Germinal center (tissue), 1 donor: ENCODE results near the gene PROCA1.
A peak's percentile ranks its signal among the peaks of the same experiment; 100 is the strongest.
"Not testable (repeated sequence)": the region's sequence is repeated elsewhere in the genome, so short reads cannot be mapped to it uniquely, and the experiment has no call there.

Source experiments
- DNase-seq: peaks from one replicate; pipeline ENCODE4 v3.0.0; 2012; ENCODE audit warnings: mixed read lengths, low spot score

The PROCA1 gene

DNA sequence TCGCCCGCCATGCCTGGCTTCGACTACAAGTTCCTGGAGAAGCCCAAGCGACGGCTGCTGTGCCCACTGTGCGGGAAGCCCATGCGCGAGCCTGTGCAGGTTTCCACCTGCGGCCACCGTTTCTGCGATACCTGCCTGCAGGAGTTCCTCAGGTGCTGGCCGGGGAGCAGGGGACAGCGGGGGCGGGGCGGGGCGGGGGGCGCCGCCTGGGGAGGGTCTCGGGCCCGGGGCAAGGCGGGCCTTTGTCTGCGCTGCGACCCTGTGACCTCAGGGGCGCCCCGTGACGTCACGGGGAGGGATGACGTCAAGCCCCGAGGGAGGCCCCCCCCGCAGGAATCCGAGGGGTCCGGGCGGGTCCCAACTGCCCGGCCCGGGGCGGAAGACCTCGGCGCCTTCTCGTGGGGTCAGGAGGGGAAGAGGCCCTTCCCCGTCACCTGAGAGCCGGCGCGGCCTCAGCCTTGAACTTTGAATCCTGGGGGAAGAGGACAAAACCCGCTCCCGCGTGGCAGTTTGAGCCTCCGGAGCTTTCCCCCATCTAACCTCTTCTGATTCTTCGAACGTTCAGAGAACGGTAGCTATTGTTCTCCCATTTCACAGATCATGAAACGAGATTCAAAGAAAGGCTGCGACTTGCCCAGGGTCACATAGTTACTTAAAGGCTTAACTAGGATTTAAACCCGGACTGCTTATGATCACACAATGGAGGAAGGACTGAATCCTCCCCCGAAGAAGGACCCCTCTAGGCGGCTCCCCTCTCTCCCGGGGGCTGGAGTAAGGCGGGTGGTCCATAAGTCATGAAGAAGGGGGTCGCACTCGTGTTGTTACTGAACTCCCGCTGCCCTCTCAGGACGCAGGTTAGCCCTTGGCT, 32.6 kb upstream of the PROCA1 start:
- DNase-seq = peak; percentile 49

DNA sequence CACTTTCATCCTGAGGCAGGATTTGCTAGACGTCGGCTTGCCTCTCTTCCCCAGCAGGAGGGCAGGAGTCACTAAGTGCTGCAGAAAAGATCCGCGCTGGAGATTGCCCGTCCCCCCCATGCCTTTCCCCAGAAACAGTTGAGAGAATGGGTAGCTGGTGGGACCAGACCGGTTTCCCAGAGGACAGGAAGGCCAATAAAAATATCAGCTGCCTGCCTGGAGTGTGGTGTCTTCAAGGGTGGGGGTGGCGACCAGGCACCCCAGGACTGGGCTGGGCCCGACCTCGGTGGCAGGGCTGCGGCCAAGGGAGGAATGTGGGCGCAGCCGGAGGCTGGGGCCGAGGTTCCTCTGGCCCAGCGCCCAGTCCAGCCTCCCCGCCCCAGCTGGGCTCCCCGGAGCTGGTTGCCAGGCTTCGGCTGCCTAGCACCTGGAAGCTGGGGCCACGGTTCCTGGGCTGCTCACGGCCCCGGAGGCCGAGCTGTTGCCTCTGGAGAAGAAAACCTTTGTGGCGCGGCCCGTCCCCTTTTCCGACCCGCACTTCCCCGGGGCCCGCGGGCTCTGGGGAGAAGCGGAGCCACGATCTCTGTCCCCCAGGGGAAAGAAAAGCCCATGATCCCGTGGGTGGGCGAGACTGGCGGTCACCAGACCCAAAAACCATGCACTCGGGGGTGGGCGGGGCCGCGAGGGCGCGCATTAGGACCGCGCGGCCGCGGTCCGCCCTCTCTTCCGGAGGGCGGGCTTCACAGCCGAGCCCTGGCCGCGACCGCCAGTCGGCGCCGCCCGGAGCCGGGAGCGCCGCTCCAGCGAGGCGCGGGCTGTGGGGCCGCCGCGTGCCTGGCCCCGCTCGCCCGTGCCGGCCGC, 31.8 kb upstream of the PROCA1 start, which contains the start of gene TRAF4:
Gene TRAF4, plus strand, starts transcription at position 769 of the 861 bp plus-strand sequence. CDS start 102 bp downstream, outside the sequence.
- DNase-seq = peak; percentile 82

DNA sequence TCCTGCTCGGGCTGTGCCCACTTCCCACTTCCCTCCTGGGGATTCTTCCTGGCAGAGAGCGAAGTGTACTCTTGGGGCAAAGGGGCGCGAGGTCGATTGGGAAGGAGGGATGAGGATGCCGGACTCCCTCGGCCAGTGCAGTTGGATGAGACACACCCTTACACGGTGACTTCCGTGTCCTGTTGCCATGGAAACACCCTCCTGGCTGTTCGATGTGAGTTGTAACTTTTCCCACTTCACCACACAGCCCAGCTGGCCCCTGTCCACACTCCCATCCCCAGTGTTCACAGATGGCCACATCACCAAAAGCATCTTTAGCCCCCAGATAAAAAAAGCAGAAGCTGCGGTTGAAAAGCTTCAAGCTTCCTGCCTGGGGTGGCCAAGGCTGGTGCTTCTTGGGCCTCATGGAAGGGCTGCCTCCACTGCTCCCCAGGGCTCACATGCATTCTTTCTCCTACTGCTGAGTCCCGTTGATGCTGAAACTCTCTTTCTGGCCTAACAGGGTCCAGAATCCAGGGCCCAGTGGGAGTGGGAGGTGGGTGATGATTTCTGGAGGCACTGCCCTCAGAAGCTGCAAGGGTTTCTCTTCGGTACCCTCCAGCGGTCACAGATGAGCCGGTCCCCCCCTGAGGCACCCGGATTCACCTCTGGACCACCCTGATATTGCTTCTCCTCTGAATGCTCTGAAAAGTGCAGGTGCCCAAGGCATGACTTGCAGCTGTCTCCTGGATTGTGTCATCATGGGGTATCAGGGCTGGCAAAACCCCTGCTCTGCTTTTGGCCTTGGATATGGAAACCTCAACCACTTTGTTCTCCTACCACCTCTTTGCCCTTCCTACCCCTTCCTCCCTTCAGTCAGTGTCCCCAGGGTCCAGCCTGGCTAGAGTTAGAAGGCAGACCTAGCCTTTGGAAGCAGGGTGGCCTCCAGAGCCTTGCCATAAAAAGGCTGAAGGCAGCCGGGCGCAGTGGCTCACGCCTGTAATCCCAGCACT, 30.0 kb upstream of the PROCA1 start:
- peak; percentile 59 for DNase-seq

DNA sequence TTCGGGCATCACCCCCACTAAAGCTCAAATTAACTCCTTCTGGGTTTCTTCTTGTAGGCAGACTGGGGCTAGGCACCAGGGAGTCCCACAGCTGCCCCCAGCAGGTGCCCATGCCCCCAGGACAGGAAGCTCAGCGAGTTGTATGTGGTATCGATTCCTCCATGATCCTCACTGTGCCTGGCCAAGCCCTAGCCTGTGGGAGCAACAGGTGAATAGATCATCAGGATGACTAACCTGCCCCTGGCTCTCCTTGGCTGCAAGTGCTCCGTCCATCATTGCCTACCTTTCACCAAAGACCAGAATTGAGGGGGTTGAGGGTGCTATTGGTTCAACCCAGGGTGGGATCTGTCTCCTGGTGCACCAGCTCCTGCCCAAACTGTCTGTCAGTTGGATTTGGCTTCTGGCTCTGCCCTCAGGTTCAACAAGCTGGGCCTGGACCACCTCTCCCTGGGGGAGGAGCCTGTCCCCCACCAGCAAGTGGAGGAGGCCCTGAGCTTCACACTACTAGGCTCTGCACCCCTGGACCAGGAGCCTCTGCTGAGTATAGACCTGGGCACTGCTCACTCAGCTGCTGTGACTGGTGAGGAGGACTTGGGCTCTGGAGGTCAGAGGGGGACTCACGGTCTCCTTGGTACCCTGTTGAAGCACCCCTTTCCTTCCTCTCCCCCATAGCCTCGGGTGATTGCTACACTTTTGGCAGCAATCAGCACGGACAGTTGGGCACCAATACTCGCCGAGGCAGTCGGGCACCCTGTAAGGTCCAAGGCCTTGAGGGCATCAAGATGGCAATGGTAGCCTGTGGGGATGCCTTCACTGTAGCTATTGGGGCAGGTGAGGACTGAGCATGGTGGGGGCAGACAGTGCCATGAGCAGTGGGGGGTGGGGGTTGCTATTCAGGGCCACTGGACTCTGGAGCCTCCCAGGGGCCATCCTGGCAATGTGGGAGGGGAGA, 29.0 kb upstream of the PROCA1 start:
- DNase-seq = no peak

DNA sequence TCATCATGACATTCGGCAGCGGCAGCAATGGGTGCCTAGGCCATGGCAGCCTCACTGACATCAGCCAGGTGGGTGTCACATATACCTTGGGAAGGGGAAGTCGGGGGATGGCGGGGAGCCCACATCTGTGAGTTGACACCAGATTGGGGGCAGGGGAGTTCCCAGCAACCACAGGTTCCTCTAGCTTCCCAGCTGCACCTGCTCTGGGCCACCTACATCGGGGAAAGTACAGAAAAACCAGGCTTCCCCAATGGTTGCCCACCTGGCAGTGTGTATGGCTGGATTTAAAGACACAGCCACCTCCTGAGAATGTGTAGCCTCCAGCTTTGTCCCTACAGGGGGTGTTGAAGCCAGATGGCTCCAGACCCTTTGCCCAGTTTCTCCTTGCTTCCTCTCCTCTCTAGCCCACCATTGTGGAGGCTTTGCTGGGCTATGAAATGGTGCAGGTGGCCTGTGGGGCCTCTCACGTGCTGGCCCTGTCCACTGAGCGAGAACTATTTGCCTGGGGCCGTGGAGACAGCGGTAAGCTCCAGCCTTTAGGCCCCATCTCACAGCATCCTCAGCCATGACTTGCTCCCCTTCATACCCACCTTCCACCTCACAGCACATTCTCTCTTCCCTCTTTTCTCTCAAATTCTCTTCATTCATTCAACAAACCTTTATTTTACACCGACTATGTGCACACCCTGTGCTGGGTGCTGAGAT, 27.1 kb upstream of the PROCA1 start:
- peak; percentile 65 for DNase-seq

DNA sequence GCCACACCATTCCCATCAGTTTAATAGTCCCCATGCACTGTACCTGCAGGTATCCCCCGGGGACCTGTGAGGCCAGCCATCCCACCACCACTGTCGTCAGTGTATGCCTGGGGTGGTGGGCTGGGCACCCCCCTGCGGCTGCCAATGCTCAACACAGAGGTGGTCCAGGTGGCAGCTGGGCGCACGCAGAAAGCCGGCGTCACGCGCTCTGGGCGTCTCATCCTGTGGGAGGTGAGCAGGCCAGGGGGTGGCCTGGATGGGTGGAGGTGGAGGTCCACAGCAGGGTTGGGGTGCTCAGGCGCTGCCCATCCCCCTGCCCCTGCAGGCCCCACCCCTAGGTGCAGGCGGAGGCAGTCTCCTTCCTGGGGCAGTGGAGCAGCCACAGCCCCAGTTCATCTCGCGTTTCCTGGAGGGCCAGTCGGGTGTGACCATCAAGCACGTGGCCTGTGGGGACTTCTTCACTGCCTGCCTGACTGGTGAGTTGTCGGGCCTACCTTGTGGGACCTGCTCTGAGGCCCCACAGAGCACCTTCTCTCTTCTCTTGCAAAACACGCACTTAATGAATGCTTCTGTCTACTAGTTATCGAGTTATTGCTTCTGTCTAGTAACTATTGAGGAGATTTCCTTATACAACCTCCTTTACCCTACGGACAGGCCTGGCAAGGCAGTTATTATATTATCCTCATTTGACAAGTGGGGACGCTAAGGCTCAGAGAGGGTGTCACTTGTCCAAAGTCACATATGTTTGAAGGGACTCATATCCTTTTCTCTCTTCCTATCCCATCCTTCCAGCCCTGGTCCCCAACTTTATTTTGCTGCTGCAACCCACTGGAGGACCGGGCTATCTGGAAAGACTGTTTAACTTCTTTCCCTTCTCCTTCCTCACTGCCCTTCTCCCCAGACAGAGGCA, 26.3 kb upstream of the PROCA1 start:
- peak; percentile 86 for DNase-seq

DNA sequence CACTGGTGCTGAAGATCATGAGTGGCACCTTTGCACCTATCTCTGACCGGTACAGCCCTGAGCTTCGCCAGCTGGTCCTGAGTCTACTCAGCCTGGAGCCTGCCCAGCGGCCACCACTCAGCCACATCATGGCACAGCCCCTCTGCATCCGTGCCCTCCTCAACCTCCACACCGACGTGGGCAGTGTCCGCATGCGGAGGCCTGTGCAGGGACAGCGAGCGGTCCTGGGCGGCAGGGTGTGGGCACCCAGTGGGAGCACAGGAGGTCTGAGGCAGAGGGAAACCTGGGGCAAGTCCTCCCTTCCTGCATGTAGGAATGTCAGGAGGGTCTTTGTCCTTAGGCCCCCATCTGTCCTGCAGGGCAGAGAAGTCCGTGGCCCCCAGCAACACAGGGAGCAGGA, 25.6 kb upstream of the PROCA1 start:
- DNase-seq = no peak

DNA sequence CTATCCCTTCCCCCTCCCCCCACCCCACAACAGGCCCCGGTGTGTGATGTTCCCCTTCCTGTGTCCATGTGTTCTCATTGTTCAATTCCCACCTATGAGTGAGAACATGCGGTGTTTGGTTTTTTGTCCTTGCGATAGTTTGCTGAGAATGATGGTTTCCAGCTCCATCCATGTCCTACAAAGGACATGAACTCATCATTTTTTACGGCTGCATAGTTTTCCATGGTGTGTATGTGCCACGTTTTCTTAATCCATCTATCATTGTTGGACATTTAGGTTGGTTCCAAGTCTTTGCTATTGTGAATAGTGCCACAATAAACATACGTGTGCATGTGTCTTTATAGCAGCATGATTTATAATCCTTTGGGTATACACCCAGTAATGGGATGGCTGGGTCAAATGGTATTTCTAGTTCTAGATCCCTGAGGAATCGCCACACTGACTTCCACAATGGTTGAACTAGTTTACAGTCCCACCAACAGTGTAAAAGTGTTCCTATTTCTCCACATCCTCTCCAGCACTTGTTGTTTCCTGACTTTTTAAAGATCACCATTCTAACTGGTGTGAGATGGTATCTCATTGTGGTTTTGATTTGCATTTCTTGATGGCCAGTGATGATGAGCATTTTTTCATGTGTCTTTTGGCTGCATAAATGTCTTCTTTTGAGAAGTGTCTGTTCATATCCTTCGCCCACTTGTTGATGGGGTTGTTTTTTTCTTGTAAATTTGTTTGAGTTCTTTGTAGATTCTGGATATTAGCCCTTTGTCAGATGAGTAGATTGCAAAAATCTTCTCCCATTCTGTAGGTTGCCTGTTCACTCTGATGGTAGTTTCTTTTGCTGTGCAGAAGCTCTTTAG, 24.5 kb upstream of the PROCA1 start:
- DNase-seq = not testable (repeated sequence)

DNA sequence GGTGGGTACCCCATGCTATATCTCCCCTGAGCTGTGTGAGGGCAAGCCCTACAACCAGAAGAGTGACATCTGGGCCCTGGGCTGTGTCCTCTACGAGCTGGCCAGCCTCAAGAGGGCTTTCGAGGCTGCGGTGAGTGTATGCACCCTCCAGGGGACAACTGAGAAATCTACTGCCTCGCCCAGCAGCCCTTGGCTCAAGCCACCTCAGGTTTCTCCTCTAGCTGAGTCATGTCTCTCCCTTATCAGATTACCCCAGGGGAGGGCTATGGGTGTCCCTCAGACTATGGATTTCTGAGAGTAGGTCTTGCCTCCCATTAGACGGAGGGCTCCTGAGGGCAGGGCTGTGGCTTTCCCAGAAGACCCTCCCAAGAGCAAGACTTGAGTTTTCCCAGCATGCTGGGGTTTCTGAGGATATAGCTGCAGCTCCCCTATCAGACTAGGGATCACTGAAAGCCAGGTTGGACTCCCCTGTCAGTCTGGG, 23.6 kb upstream of the PROCA1 start:
- DNase-seq = no peak

DNA sequence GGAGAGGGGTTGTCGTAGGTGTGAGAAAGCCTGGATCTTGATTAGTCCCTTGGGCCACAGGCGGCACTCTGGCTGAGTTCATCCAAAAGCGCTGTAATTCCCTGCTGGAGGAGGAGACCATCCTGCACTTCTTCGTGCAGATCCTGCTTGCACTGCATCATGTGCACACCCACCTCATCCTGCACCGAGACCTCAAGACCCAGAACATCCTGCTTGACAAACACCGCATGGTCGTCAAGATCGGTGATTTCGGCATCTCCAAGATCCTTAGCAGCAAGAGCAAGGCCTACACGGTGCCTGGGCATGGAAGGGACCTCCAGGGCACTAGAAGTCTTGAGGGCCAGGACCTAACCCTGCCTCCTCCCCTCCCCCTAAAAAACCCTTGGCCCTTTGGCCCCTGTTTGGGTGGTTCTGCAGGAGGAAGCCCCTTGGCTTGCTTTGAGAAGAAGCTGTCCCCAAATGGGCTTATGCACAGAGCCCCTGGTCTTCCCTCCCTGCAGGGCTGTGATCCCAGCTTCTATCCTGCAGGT, 23.1 kb upstream of the PROCA1 start:
- DNase-seq = no peak

DNA sequence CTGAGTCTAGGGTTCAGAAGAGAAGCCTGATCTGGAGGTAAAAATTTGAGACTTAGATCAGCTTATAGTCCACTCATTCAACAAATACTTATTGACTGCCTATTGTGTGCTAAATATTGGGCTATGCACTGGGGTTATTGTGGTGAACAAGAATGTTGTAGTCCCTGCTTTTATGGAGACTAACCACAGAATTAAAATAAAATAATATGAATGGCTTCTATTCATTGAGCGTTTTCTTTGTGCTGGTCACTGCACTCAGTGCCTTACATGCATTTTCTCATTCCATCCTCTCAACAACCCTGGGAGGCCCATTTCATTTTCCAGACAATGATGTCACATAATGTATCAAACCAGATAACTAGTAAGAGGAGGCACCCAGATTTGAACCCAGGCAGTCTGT, 21.7 kb upstream of the PROCA1 start:
- no peak for DNase-seq

DNA sequence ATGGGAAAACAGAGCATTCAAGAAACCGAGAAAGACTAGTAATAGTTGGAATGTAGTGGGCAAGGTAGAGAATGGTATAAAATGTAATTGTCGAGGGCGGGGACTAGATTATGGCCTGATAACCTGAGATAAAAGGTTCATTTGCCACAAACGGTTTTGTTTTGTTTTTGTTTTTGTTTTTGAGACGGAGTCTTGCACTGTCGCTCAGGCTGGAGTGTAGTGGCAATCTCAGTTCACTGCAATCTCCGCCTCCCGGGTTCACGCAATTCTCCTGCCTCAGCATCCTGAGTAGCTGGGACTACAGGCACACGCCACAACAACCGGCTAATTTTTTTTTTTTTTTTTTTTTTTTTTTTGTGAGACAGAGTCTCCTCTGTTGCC, 18.3 kb upstream of the PROCA1 start:
- no peak for DNase-seq

DNA sequence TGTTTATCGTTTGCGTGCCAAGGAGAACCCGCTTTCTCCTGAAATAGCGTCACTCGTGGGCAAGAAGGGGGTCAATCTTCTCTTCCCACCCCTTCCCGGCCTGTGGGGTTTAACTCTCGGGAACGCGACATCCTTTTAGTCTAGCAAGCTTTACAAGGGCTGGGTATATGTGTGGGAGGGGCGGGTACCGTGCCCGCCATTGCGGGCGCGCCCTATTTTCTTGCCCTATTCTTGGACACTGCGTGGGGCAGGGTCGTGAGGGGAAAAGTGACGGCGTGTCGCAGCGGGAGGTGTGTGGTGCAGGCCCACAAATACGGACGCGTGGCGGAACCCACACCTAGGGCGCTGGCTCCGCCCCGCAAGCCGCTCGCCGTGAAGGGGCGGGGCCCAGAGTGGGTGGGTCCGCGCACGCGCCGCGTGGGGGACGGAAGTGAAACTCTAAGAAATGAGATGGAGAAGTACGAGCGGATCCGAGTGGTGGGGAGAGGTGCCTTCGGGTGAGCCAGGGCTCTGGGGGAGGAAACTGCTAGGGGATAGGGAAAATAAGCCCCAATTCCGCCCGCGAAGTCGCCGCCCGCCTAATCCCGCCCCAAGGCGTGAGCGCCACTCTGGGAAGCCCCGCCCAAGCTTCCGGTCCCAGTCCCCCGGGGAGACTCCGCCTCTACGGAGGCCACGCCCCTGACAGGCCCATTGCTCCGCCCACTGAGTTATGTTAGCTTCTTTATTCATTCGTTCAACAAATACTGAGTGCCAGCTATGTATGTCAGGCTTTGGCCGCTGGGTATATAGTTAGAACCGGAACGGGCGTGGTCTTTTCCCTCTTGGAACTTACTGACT, 16.9 kb upstream of the PROCA1 start, which contains the start of gene NEK8:
Gene NEK8, plus strand, starts transcription at position 425 of the 837 bp plus-strand sequence. Its CDS starts 26 bp downstream, at position 451.
- peak; percentile 91 for DNase-seq

DNA sequence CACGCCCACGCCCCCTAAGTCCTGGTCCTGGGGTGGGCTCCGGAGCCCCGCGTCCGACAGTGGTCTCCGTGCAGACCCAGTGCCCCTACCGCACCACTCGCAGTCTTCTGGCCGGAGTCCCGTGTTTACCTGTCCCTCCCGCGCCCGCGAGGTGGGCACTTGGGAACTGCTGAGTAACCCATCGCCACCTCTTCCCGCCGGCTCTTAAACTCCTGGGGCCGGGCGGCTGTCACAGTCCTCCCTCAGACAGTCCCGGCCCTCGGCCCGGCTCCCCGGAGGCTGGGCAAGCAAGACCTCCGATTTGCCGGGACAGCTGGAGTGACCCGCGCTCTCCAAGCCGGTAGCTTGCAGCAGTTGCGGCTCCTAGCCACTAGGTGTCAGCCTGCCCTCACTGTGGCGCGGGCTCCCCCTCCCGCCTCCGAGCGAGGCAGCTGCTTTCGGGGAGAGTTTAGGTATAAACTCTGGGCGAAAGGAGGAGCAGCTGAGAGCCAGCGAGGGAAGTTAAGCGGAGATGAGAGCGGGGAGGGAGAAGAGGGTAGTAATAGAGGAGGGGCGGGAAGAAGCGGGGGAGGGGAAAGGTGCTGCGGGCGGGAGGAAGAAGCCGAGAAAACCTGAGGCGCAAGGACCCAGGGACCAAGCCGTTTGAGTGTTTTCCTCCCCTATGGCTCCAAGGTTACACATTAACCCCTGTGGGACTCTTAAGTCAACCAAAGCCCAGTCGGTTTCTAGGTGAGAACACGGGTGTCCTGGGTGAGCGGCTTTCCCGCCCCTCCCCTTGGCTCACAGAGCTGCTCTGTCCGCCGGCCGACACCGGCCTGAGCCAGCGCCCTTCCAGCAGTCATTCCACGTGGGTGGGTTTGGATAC, 15.2 kb upstream of the PROCA1 start:
- DNase-seq = peak; percentile 87

DNA sequence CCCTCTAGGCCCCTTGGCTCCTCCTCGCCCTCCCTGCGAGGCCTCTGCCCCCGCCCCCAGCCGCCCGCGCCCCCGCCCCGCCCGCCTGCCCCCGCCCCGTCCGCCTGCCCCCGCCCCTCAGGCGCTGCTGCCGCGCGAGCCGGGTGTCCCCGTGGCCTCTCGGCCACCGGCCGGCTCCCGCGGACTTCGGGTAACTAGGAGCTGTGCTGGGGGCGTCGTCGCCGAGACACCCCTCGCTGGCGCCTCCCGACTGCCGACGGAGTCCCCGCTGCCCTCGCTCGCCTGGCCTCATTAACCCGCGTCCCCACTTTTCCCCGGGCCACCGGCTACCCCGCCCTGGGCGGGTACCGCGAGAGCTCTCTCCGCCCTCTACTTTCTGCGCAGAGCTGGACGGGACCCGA, 14.5 kb upstream of the PROCA1 start, which contains the start of gene TLCD1:
Gene TLCD1, minus strand, starts transcription at position 8 of the 401 bp plus-strand sequence. CDS start 136 bp downstream, outside the sequence.
- peak; percentile 84 for DNase-seq
